ENCODE measurements around the gene ENTPD1.
"Not testable (repeated sequence)": the region's sequence is repeated elsewhere in the genome, so short reads cannot be mapped to it uniquely, and the experiment has no call there.

ENTPD1 gene, protein sequence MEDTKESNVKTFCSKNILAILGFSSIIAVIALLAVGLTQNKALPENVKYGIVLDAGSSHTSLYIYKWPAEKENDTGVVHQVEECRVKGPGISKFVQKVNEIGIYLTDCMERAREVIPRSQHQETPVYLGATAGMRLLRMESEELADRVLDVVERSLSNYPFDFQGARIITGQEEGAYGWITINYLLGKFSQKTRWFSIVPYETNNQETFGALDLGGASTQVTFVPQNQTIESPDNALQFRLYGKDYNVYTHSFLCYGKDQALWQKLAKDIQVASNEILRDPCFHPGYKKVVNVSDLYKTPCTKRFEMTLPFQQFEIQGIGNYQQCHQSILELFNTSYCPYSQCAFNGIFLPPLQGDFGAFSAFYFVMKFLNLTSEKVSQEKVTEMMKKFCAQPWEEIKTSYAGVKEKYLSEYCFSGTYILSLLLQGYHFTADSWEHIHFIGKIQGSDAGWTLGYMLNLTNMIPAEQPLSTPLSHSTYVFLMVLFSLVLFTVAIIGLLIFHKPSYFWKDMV

DNA sequence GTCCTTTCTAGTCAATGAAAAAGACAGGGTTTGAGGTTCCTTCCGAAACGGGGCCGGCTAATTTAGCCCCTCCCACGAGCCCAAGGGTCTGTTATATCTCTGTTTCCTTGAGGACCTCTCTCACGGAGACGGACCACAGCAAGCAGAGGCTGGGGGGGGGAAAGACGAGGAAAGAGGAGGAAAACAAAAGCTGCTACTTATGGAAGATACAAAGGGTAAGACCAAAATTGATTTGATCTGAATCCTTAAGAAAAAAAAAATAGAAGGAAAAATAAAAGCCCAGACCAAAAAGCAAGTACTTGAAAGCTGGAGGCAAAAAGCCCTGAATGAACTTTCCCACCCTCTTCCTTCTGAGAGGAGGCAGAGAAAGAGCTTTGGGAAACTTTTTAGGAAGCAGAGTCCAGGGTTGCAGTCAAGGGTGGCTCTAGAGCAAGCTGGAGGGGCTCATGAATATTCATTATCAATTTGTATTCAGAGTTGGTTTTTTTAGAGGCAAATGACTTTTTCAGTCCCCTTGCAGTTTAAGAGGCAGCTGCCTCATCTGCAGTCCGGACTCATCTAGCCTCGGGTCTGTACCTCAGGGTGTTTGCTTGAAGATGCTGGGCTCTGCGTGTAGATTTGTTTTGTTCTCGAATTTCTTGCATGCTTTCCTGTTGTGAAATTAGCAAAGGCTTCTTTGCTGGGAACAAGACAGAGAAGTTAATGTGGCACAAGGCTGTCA lies at the start of gene ENTPD1:
Gene ENTPD1 (plus strand): TSS at position 123 of the 721 bp plus-strand sequence. CDS start 77 bp downstream, at position 200.
- peak within 1 kb of the TSS in 5 of 10 experiments; percentile 9 to 28 (median 21); a peak in 7 of 20 replicates for H3K4me3 ChIP-seq
- H3K27ac ChIP-seq = peak within 1 kb of the TSS; percentile 24 to 85 (median 68); a peak in 21 of 22 replicates
- TF ChIP-seq Cebpa-rat (IDR thresholded peaks at IDR 0.05) = peak in 1 of 11 experiments; percentile 47; a peak in 2 of 22 replicates
- H3K27me3 ChIP-seq = peaks cover 0 to 5% (median 0%) of the 10 kb centered on the region in 11 experiments; a peak in 2 of 22 replicates
- peaks cover 0 to 18% (median 0%) of the 10 kb centered on the region in 11 experiments; a peak in 3 of 22 replicates for H3K9me3 ChIP-seq (replicated peaks in 1 of 11)
- H3K36me3 ChIP-seq = no peaks in the 10 kb centered on the region
- peaks cover 30 to 56% (median 43%) of the 10 kb centered on the region in 10 experiments for H3K4me1 ChIP-seq
- H4K20me1 ChIP-seq = no peaks in the 10 kb centered on the region
- peak within 1 kb of the TSS; percentile 18 to 88 (median 48) for H3K4me2 ChIP-seq
- H3K9ac ChIP-seq = peak within 1 kb of the TSS in 7 of 11 experiments; percentile 11 to 76 (median 59); a peak in 13 of 22 replicates

DNA sequence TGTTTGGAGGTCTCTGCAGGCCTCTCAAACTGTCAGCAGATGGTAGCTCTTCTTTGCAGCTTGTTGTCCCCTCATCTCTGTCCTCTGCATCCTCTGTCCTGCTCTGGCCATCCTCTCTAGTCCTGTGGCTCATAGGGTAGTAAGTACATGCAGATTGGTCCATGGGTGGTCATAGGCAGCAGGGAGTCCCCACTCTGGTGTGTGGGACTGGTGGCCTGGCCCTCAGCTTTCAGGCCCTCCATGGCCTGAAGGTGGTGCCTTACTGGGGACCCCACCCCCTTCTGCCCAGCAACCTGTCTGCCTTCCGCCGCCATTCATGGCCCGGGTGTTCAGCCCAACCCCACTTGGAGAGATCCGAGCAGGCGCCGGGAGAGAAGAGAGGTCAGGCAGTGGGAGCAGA lies 49.4 kb upstream of the ENTPD1 start:
- H3K4me3 ChIP-seq = no peak overlapping the region
- H3K27ac ChIP-seq = no peak overlapping the region
- TF ChIP-seq Cebpa-rat (IDR thresholded peaks at IDR 0.05) = no peak
- peaks cover 20 to 25% (median 24%) of the 10 kb centered on the region in 11 experiments for H3K9me3 ChIP-seq (replicated peaks in 1 of 11)
- H3K9ac ChIP-seq = no peak overlapping the region
- peaks cover 0 to 5% (median 0%) of the 10 kb centered on the region in 11 experiments; a peak in 1 of 22 replicates for H3K36me3 ChIP-seq
- H4K20me1 ChIP-seq = no peaks in the 10 kb centered on the region
- H3K27me3 ChIP-seq = no peaks in the 10 kb centered on the region
- no peak overlapping the region for H3K4me2 ChIP-seq
- H3K4me1 ChIP-seq = peaks cover 0 to 7% (median 0%) of the 10 kb centered on the region in 10 experiments; a peak in 1 of 20 replicates

DNA sequence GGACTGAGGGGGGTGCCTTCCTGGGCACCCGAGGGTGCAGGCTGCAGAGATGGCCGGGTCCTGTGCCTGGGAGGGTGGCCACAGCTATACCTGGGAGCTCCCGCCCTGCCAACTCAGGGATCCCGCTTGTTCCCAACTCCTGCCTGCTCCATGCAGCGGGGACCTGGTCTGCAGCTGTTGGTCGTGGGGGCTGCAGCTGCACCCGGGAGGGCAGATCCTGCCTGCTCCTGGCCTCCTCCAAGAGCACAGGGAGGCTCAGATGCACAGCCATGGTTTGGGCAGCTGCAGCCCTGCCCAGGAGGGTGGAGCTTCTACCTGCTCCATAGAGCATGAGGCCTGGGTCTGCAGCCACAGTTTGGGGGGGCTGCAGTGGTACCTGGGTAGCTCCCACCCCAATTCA lies 49.0 kb upstream of the ENTPD1 start:
- Histone ChIP-seq H3K4me1 (peaks cover 0 to 7% (median 0%) of the 10 kb centered on the region in 10 experiments; a peak in 1 of 20 replicates), H3K27ac (no peak overlapping the region), H3K36me3 (peaks cover 0 to 5% (median 0%) of the 10 kb centered on the region in 11 experiments; a peak in 1 of 22 replicates), H3K9ac (no peak overlapping the region), H3K27me3 (no peaks in the 10 kb centered on the region), H3K4me2 (no peak overlapping the region), H4K20me1 (no peaks in the 10 kb centered on the region), H3K4me3 (no peak overlapping the region), H3K9me3 (replicated peaks in 1 of 11) (peaks cover 20 to 25% (median 24%) of the 10 kb centered on the region in 11 experiments)
- TF ChIP-seq Cebpa-rat (IDR thresholded peaks at IDR 0.05) = no peak

DNA sequence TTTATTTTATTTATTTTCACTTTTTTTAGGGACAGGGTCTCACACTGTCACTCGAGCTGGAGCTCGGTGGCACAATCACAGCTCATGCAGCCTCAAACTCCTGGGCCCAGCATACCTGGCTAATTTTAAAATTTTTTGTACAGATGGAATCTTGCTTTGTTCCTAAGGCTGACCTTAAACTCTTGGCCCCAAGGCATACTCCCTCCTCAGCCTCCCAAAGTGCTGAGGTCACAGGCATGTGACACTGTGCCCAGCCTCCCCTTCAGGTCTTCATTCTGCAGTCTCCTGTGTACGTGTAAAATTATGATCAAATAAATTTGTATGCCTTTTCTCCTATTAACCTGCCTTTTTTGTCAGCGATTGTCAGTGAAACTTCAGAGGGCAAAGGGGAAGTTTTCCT lies 44.5 kb upstream of the ENTPD1 start:
- no peaks in the 10 kb centered on the region for H4K20me1 ChIP-seq
- no peak overlapping the region for H3K4me2 ChIP-seq
- TF ChIP-seq Cebpa-rat (IDR thresholded peaks at IDR 0.05) = no peak

DNA sequence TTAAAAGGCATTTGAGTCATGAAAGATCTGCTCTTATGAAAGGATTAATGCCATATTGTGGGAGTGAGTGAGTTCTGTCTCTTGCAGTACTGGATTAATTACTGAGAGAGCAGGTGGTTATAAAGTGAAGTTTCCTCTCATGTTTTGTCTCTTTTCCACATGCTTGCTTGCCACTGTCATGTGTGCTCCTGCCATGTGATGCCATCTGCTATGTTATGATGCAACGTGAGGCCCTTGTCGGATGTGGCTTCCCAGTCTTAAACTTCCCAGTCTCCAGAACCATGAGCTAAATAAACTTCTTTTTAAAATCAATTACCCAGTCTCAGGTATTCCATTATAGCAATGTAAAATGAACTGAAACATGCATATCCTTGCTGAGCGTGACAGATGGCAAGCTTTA lies 39.5 kb upstream of the ENTPD1 start:
- no peak overlapping the region for H3K27ac ChIP-seq
- no peaks in the 10 kb centered on the region for H3K9me3 ChIP-seq (replicated peaks in 1 of 11)
- H3K4me2 ChIP-seq = no peak overlapping the region
- H4K20me1 ChIP-seq = no peaks in the 10 kb centered on the region
- no peaks in the 10 kb centered on the region for H3K27me3 ChIP-seq
- H3K4me3 ChIP-seq = no peak overlapping the region
- no peak overlapping the region for H3K9ac ChIP-seq
- no peaks in the 10 kb centered on the region for H3K36me3 ChIP-seq
- no peaks in the 10 kb centered on the region for H3K4me1 ChIP-seq
- TF ChIP-seq Cebpa-rat (IDR thresholded peaks at IDR 0.05) = no peak

More for the DNA sequence above, 44.5 kb upstream of the ENTPD1 start:
- Histone ChIP-seq H3K27me3 (no peaks in the 10 kb centered on the region), H3K4me1 (peaks cover 0 to 7% (median 0%) of the 10 kb centered on the region in 10 experiments; a peak in 1 of 20 replicates), H3K4me3 (no peak overlapping the region), H3K9ac (no peak overlapping the region), H3K27ac (no peak overlapping the region), H3K36me3 (peaks cover 0 to under 1% (median 0%) of the 10 kb centered on the region in 11 experiments; a peak in 1 of 22 replicates), H3K9me3 (replicated peaks in 1 of 11) (peaks cover 10 to 12% (median 11%) of the 10 kb centered on the region in 11 experiments)

DNA sequence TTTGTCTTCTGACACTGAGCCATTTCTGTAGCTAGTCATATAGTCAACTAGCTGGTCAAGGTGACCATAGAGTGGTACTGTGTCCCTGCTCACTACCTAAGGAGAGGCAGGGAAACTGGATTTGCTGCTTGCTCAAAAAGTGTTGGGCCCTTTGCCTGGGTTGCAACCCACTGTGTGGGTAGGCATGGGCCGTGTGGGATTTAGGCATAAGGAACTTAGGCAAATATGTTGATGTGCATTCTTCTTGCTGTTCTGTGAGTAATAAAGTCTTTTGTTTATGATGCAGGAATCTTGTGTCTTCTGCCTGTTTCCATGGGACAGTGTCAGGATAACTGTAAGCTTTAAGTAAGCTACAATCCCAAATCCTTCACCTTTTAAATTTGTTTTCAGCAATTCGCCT lies 39.1 kb upstream of the ENTPD1 start:
- H3K4me2 ChIP-seq = no peak overlapping the region
- H3K4me3 ChIP-seq = no peak overlapping the region
- no peak overlapping the region for H3K9ac ChIP-seq
- H3K4me1 ChIP-seq = no peaks in the 10 kb centered on the region
- no peaks in the 10 kb centered on the region for H4K20me1 ChIP-seq
- TF ChIP-seq Cebpa-rat (IDR thresholded peaks at IDR 0.05) = no peak
- no peak overlapping the region for H3K27ac ChIP-seq
- H3K9me3 ChIP-seq (replicated peaks in 1 of 11) = peaks cover 0 to 3% (median 0%) of the 10 kb centered on the region in 11 experiments; a peak in 2 of 22 replicates
- H3K27me3 ChIP-seq = no peaks in the 10 kb centered on the region
- no peaks in the 10 kb centered on the region for H3K36me3 ChIP-seq

DNA sequence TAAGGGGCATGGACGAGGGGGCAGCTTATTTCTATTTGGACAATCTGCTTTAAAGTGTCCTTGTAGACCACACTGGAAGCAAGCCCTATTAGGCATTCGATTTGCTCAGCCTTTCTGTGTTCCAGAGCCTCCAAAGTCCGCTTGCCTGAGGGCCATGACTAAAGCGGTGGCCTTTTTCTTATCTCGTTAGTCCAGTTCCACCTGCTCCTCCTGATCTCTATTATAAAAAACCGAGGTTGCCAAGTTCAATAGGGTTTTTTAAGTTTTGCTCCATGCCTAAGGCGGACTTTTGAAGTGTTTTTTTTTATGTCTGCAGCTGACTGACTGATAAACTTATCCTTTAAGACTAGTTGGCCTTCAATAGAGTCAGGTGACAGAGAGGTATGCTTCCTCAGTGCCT lies 35.2 kb upstream of the ENTPD1 start:
- H3K36me3 ChIP-seq, H3K4me2 ChIP-seq, H3K27ac ChIP-seq, H3K4me1 ChIP-seq, H3K9ac ChIP-seq, H3K27me3 ChIP-seq, H3K4me3 ChIP-seq, H4K20me1 ChIP-seq: not testable (repeated sequence)
- peaks cover 0 to 19% (median 10%) of the 10 kb centered on the region in 11 experiments; a peak in 11 of 22 replicates for H3K9me3 ChIP-seq (replicated peaks in 1 of 11)

DNA sequence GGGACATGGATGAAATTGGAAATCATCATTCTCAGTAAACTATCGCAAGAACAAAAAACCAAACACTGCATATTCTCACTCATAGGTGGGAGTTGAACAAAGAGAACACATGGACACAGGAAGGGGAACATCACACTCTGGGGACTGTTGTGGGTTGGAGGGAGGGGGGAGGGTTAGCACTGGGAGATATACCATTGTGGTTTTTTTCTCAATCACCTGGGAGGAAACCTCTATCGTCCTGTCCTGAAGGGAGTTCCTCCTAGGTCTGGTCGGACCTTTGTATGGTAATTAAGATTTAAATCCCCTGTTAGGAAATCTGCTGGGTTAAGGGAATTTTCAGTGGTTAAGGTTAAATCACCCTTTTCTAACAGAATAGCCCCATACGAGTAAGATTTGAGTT lies 33.5 kb upstream of the ENTPD1 start:
- not testable (repeated sequence) for H3K4me2 ChIP-seq, H4K20me1 ChIP-seq, H3K27me3 ChIP-seq, H3K9ac ChIP-seq, H3K36me3 ChIP-seq, H3K4me3 ChIP-seq, H3K27ac ChIP-seq, H3K4me1 ChIP-seq
- H3K9me3 ChIP-seq (replicated peaks in 1 of 11) = peaks cover 0 to 19% (median 10%) of the 10 kb centered on the region in 11 experiments; a peak in 11 of 22 replicates

DNA sequence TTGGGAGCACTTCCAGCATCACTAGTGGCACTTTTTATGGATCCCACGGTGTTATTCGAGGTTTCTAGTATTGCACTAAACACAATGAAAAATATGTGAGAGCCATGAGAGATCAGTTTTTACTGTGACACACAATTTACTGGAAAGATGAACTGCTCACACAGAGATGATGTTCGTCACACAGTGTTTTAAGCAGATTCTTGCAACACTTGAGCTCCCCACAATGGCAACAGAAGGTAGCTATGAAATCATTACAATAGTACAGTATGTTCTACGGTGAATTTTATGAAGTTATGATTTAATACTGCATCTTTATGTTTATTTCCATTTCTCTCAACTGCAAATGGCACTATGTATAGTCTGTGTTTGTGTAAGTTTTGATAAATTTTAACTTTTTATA lies 27.4 kb upstream of the ENTPD1 start:
- Histone ChIP-seq H3K9ac (no peak overlapping the region), H3K4me1 (peaks cover 0 to 34% (median 2%) of the 10 kb centered on the region in 10 experiments; a peak in 9 of 20 replicates), H3K4me3 (no peak overlapping the region), H3K9me3 (replicated peaks in 1 of 11) (peaks cover 26 to 40% (median 36%) of the 10 kb centered on the region in 11 experiments), H4K20me1 (no peaks in the 10 kb centered on the region), H3K27ac (no peak overlapping the region), H3K36me3 (0 out of 22 replicates have a peak, but pooled peaks cover 0 to under 1% (median 0%) of the 10 kb centered on the region in 11 experiments), H3K27me3 (no peaks in the 10 kb centered on the region), H3K4me2 (peak overlapping the region in 2 of 11 experiments; percentile 26 to 84; a peak in 4 of 22 replicates)
- no peak for TF ChIP-seq Cebpa-rat (IDR thresholded peaks at IDR 0.05)
